Muscle layer of duodenum (tissue), 2 donors: Measurements from ENCODE around the gene DCST2.
A peak's percentile ranks its signal among the peaks of the same experiment; 100 is the strongest.

ENCODE experiments used
- H3K27ac ChIP-seq: one replicate; pipeline ENCODE4 v1.7.0; 2013; ENCODE audit warnings: mild to moderate bottlenecking, low read length
- H3K27me3 ChIP-seq: one replicate; pipeline ENCODE4 v1.7.0; 2013; ENCODE audit warnings: low read depth, mild to moderate bottlenecking, control low read depth, low read length
- H3K36me3 ChIP-seq, 2 donors: one replicate each; pipeline ENCODE4 v1.7.0; 2013; ENCODE audit warnings: low read length in 2 of 2, control low read depth in 1 of 2, mild to moderate bottlenecking in 1 of 2; ENCODE audit not compliant: insufficient read depth in 2 of 2, control insufficient read depth in 1 of 2
- H3K4me1 ChIP-seq, 2 donors: one replicate each; pipeline ENCODE4 v1.7.0; 2013; ENCODE audit warnings: low read length in 2 of 2, mild to moderate bottlenecking in 2 of 2, control low read depth in 1 of 2, moderate library complexity in 1 of 2; ENCODE audit not compliant: insufficient read depth in 2 of 2, control insufficient read depth in 1 of 2
- H3K4me3 ChIP-seq, 2 donors: one replicate each; pipeline ENCODE4 v1.7.0; 2013; ENCODE audit warnings: low read length in 2 of 2, low read depth in 1 of 2, mild to moderate bottlenecking in 1 of 2
- H3K9me3 ChIP-seq, 2 donors: one replicate each; pipeline ENCODE4 v1.7.0; 2013; ENCODE audit warnings: low read length in 2 of 2, control low read depth in 1 of 2, mild to moderate bottlenecking in 1 of 2; ENCODE audit not compliant: control insufficient read depth in 1 of 2
- donor health status: healthy.

The DCST2 gene

GRCh38 chr1:155033524-155033923 is at the start of gene DCST2, which contains the start of gene DCST1:
Gene DCST2 (minus strand): TSS chr1:155033781. CDS start chr1:155033701, 80 bp downstream.
Gene DCST1 (plus strand): TSS chr1:155033824. CDS start chr1:155034037, 213 bp downstream.
- H3K27ac ChIP-seq = no peak within 1 kb of the TSS
- no peaks in the 10 kb centered on the region for H3K36me3 ChIP-seq
- H3K27me3 ChIP-seq = no peaks in the 10 kb centered on the region
- peaks cover 0 to 8% of the 10 kb centered on the region in 2 donors for H3K4me1 ChIP-seq
- no peak within 1 kb of the TSS for H3K4me3 ChIP-seq
- no peaks in the 10 kb centered on the region for H3K9me3 ChIP-seq

DNA sequence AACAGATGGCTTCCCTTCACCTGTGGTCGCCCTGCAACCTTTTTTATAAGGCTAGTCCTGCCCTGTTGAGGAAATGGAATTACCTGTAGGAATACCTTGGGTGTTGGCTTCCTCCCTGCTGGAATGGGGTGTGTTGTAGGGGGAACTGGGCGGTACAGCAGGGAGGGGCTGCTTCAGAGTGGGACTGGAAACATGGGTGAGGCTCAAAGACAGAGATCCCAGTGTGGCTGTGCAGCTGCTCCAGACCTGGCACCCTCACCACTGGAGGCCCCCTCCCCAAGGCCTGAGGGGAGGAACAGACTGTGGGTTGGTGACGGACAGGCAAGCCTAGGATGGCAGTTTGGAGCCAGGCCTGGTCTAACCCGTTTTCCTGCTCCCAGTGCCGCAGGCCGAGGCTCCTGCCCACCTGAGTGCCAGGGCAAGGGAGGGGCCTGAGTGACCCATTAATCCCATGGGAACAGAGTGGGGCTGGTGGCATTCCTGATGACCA is 49.5 kb upstream of the DCST2 start:
- no peak overlapping the region for H3K27ac ChIP-seq

GRCh38 chr1:155082301-155083051 is 48.9 kb upstream of the DCST2 start:
- H3K36me3 ChIP-seq = no peaks in the 10 kb centered on the region
- H3K27ac ChIP-seq = no peak overlapping the region
- H3K9me3 ChIP-seq = no peaks in the 10 kb centered on the region
- peak overlapping the region in 1 of 2 donors; percentile 42 for H3K4me3 ChIP-seq
- H3K4me1 ChIP-seq = peaks cover 8 to 54% of the 10 kb centered on the region in 2 donors
- H3K27me3 ChIP-seq = peaks cover 54% of the 10 kb centered on the region

More for the DNA sequence above, 49.5 kb upstream of the DCST2 start:
- Histone ChIP-seq H3K4me1 (peaks cover 8 to 54% of the 10 kb centered on the region in 2 donors), H3K27me3 (peaks cover 54% of the 10 kb centered on the region), H3K4me3 (no peak overlapping the region), H3K9me3 (no peaks in the 10 kb centered on the region), H3K36me3 (no peaks in the 10 kb centered on the region)

DNA sequence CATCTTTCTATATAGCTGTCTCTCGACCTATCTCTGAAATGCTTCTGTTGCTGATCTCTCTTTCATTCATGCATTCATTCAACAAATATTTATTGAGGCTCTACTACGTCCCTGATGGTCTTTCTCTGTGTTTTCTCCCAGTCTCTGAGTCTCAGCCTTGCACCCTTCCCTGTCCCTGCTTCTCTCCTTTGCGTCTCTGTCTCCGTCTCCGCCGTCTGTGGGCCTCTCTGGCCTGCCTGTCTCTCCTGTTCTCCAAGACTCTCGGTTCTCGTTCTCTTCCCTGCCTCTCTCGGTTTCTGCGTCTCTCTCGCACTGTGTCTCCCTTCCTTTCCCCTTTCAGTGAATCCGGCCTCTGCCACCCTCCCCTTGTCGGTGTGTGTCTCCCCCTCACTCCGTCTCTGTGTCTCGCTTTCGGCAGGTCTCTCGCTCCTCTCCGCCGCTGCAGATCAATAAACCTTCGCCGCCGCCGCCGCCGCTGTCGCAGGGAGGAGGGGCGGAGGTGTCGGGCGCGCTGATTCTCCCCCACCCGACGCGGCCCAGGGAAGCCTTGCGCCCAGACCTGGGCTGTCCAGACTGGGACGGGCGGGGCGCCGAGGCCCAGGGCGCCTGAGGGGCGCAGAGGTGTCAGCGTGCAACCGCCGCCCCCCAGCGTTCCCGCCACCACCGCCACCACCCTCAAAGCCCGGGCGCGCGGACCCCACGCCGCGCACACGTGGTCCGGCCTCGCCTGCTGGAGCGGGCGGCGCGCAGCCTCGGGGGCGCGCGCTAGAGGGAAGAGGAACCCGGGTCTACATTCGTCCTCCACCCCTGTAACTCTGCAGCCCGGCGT is 48.1 kb upstream of the DCST2 start:
- H3K4me1 ChIP-seq = peaks cover 8 to 54% of the 10 kb centered on the region in 2 donors
- no peaks in the 10 kb centered on the region for H3K36me3 ChIP-seq
- H3K9me3 ChIP-seq = no peaks in the 10 kb centered on the region
- peaks cover 54% of the 10 kb centered on the region for H3K27me3 ChIP-seq
- peak overlapping the region in 1 of 2 donors; percentile 42 for H3K4me3 ChIP-seq
- H3K27ac ChIP-seq = no peak overlapping the region

DNA sequence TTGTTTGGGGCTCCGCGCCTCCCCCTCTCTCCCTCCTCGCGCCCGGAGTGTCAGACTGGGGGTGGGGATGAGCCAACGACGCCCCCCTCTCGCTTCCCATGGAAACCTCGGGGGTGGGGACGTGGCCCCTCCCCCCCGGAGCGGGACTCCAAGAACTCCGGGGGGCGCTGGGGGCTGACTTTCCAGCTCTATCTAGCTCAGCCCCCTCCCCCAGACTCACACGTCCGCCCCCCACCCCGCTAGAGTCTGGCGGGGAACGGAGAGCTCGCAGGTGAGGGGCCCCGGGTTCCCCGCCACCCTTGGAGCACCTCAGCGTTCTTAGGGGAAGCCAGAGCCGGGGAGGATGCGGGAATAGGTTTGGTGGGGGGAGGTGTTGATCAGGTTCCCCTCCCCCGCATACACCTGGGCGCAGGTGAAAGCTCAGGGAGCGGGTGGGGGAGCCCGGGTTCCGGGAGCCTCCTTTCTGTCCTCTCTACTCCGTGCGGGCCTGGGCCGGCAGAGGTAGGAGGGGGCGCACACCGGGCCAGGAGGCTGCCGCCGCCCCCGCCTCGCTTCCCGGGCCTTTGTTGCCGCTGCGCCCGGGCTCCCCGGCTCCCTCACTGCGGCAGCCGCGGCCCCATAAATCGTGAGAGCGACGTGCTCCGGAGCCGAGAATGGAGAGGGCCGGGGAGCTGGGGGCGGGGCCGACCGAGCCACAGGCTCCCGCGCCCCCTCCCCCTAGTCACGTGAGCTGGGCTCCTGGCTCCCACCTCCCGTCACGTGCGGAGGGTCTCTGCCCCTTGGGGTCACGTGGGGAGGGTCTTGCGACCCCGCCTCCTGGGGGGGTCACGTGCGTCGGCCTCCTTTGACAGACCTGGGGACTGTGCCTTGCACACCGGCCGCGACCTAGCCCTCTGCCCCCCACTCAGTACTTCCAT is 47.0 kb upstream of the DCST2 start:
- no peaks in the 10 kb centered on the region for H3K36me3 ChIP-seq
- peaks cover 54% of the 10 kb centered on the region for H3K27me3 ChIP-seq
- H3K9me3 ChIP-seq = no peaks in the 10 kb centered on the region
- peak overlapping the region in 1 of 2 donors; percentile 53 for H3K4me3 ChIP-seq
- H3K4me1 ChIP-seq = peaks cover 8 to 54% of the 10 kb centered on the region in 2 donors
- H3K27ac ChIP-seq = no peak overlapping the region

- peak overlapping the region in 1 of 2 donors; percentile 53 for H3K4me3 ChIP-seq
- no peak overlapping the region for H3K27ac ChIP-seq
- H3K4me1 ChIP-seq = peaks cover 8 to 54% of the 10 kb centered on the region in 2 donors
- peaks cover 54% of the 10 kb centered on the region for H3K27me3 ChIP-seq
- H3K36me3 ChIP-seq = no peaks in the 10 kb centered on the region
- H3K9me3 ChIP-seq = no peaks in the 10 kb centered on the region
Observed at GRCh38 chr1:155079487-155080311, 46.1 kb upstream of the DCST2 start.

GRCh38 chr1:155079210-155079486 is 45.6 kb upstream of the DCST2 start:
- Histone ChIP-seq H3K36me3 (no peaks in the 10 kb centered on the region), H3K27me3 (peaks cover 51% of the 10 kb centered on the region), H3K9me3 (no peaks in the 10 kb centered on the region), H3K4me3 (peak overlapping the region in 1 of 2 donors; percentile 53), H3K27ac (no peak overlapping the region), H3K4me1 (peaks cover 8 to 50% of the 10 kb centered on the region in 2 donors)

- H3K4me1 ChIP-seq = peaks cover 8 to 46% of the 10 kb centered on the region in 2 donors
- H3K4me3 ChIP-seq = peak within 1 kb of the TSS; percentile 26 to 53
- no peak within 1 kb of the TSS for H3K27ac ChIP-seq
- no peaks in the 10 kb centered on the region for H3K9me3 ChIP-seq
- H3K27me3 ChIP-seq = peaks cover 46% of the 10 kb centered on the region
- H3K36me3 ChIP-seq = no peaks in the 10 kb centered on the region
Observed at GRCh38 chr1:155078469-155079209, 45.1 kb upstream of the DCST2 start, which contains the start of gene EFNA3. Gene EFNA3 (plus strand): TSS chr1:155078837. CDS start chr1:155078942, 105 bp downstream.

DNA sequence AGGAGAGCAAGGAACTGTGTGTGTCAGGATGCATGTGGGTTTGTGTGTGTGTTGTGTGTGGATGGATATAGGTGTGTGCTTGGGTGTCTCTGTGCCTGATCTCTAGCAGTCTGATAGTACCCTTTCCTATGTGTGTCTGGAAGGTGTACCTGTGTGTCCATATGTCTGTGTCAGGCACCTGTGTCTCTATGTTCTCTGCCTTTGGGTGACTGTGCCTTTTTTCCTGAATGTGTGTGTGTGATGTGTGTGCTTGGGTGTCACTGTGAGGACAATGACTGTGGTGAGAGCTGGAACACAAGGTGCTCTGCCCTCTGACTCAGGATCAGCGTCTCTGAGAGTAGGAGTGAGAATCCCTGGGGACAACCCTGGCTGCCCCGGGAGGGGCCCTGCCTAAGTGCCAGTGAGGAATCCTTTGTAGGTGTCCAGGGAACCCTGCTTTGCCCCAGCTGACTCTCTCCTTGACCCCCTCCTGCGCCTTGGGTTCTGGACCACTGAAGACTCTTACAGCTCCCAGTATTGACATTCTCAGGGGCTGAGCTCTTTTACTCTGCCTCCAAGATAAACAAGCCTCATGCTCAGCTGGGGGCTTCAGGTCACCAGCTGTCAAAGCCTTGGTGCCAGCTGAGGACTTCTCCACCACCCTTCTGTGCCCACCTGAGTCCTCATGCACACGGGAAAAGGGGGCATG is 44.3 kb upstream of the DCST2 start:
- Histone ChIP-seq H3K27ac (no peak overlapping the region), H3K27me3 (peaks cover 39% of the 10 kb centered on the region), H3K36me3 (no peaks in the 10 kb centered on the region), H3K9me3 (no peaks in the 10 kb centered on the region), H3K4me1 (peaks cover 8 to 45% of the 10 kb centered on the region in 2 donors), H3K4me3 (no peak overlapping the region)
